Neural progenitor cell (in vitro differentiated cells): ENCODE data around the gene ITIH2. TPM values are rescaled to one million over a fixed set of nuclear protein-coding genes. Genes with fewer than 3 reads are reported as not detected.
"Not testable (repeated sequence)": the region's sequence is repeated elsewhere in the genome, so short reads cannot be mapped to it uniquely, and the experiment has no call there.

ENCODE experiments used
- DNase-seq: peaks from one replicate; pipeline ENCODE4 v3.0.0-alpha.2; 2016; ENCODE audit warnings: low spot score
- H2AFZ ChIP-seq: fragments of 200-600 bp; sonication (generic); replicated peaks from 2 replicates; pipeline ENCODE4 v1.6.1; 2016; ENCODE audit warnings: antibody characterized with exemption
- H3F3A ChIP-seq: fragments of 200-600 bp; sonication (generic); 2 replicates; pipeline ENCODE4 v1.6.1; 2016; ENCODE audit warnings: antibody characterized with exemption, low read depth
- H3K27ac ChIP-seq: fragments of 200-600 bp; sonication (generic); 2 replicates; pipeline ENCODE4 v1.5.1; 2016; ENCODE audit warnings: mild to moderate bottlenecking
- H3K27me3 ChIP-seq: fragments of 200-600 bp; sonication (generic); 2 replicates; pipeline ENCODE4 v1.6.1; 2016; ENCODE audit warnings: mild to moderate bottlenecking, moderate library complexity
- H3K36me3 ChIP-seq: fragments of 200-600 bp; sonication (generic); 2 replicates; pipeline ENCODE4 v1.5.1; 2016
- H3K4me1 ChIP-seq: fragments of 200-600 bp; sonication (generic); 2 replicates; pipeline ENCODE4 v1.6.1; 2016; ENCODE audit warnings: mixed run types
- H3K4me2 ChIP-seq: fragments of 200-600 bp; sonication (generic); 2 replicates; pipeline ENCODE4 v1.6.1; 2016
- H3K4me3 ChIP-seq: fragments of 200-600 bp; sonication (generic); 2 replicates; pipeline ENCODE4 v1.5.1; 2016
- H3K79me2 ChIP-seq: fragments of 200-600 bp; sonication (generic); 2 replicates; pipeline ENCODE4 v1.6.1; 2016; ENCODE audit warnings: low read depth
- H3K9ac ChIP-seq: fragments of 200-600 bp; sonication (generic); 2 replicates; pipeline ENCODE4 v1.6.1; 2016
- H3K9me3 ChIP-seq: fragments of 200-600 bp; sonication (generic); 2 replicates; pipeline ENCODE4 v1.5.1; 2016; ENCODE audit warnings: low read depth
- H4K20me1 ChIP-seq: fragments of 200-600 bp; sonication (generic); 2 replicates; pipeline ENCODE4 v1.6.1; 2016; ENCODE audit warnings: low read depth
- H3K27ac Mint-ChIP-seq: 3 replicates; pipeline ENCODE4 v1.8.0; 2021; ENCODE audit warnings: mixed read lengths
- H3K27me3 Mint-ChIP-seq: 2 replicates; pipeline ENCODE4 v1.8.0; 2022; ENCODE audit warnings: low read depth, mild to moderate bottlenecking, inconsistent platforms, moderate library complexity, mixed read lengths; ENCODE audit not compliant: insufficient read depth
- H3K36me3 Mint-ChIP-seq: 3 replicates; pipeline ENCODE4 v1.8.0; 2021; ENCODE audit warnings: mixed read lengths
- H3K4me1 Mint-ChIP-seq: 3 replicates; pipeline ENCODE4 v1.8.0; 2021; ENCODE audit warnings: mixed read lengths
- H3K4me3 Mint-ChIP-seq: 3 replicates; pipeline ENCODE4 v1.8.0; 2021; ENCODE audit warnings: mild to moderate bottlenecking, moderate library complexity, mixed read lengths
- H3K9me3 Mint-ChIP-seq: 3 replicates; pipeline ENCODE4 v1.8.0; 2020; ENCODE audit warnings: mixed read lengths
- CTCF ChIP-seq: fragments of 200-600 bp; sonication (generic); IDR thresholded peaks from 2 replicates; pipeline ENCODE4 v1.5.1; 2017; ENCODE audit warnings: antibody characterized with exemption, mild to moderate bottlenecking
- EZH2 ChIP-seq: fragments of 200-600 bp; sonication (generic); IDR thresholded peaks from 2 replicates; pipeline ENCODE4 v1.6.1; 2017; ENCODE audit warnings: antibody characterized with exemption, mild to moderate bottlenecking, moderate library complexity
- EZH2phosphoT487 ChIP-seq: fragments of 200-600 bp; sonication (generic); IDR thresholded peaks from 2 replicates; pipeline ENCODE4 v1.6.1; 2017; ENCODE audit warnings: antibody characterized with exemption
- total RNA-seq: library from RNA; depleted of rRNA; stranded (reverse); fragments of >200 nt; gene quantifications from 2 replicates; pipeline ENCODE4 v1.2.3, GENCODE V29; 2015; ENCODE audit warnings: low replicate concordance

ITIH2 gene
- total RNA-seq, 1 donor from 2014 or later, result not detected

GRCh38 chr10:7738536-7739407 is 35.7 kb downstream of the ITIH2 start:
- Mint-ChIP-seq H3K4me1 (peaks cover 15% of the 10 kb centered on the region), H3K36me3 (no peaks in the 10 kb centered on the region), H3K27ac (no peak overlapping the region), H3K27me3 (no peaks in the 10 kb centered on the region), H3K4me3 (no peak overlapping the region), H3K9me3 (no peaks in the 10 kb centered on the region)
- H3K9me3 ChIP-seq, result no peaks in the 10 kb centered on the region
- no peak overlapping the region for H3K27ac ChIP-seq
- DNase-seq, result no peak
- H4K20me1 ChIP-seq, result no peaks in the 10 kb centered on the region
- H3K4me2 ChIP-seq, result no peak overlapping the region
- no peaks in the 10 kb centered on the region for H3F3A ChIP-seq
- H3K79me2 ChIP-seq, result no peaks in the 10 kb centered on the region
- H3K36me3 ChIP-seq, result no peaks in the 10 kb centered on the region
- H2AFZ ChIP-seq, result peak overlapping the region; percentile 13
- no peak overlapping the region for H3K9ac ChIP-seq
- no peak overlapping the region for H3K4me3 ChIP-seq
- H3K27me3 ChIP-seq, result no peaks in the 10 kb centered on the region
- TF ChIP-seq EZH2 (no peak), CTCF (no peak)
- no peaks in the 10 kb centered on the region for H3K4me1 ChIP-seq

DNA sequence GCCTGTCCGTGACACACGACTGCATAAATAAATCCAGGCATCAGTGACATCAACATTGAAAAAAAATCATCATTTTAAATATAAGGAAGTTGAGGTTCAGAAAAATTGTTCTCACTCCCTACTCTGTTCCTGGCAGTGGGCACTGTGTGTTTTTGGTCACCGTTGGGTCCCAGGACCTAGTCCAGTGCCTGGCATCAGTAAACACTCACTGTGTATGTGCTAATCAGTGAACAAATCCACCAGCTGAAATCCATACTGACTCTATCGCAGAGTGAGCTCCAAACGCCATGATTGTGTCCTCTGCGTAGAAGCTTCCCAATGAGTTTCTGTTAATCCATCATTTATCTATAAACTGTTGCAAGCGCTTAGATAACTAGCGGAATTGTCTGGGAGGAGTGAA is 41.2 kb downstream of the ITIH2 start:
- Histone ChIP-seq H3K27me3 (no peaks in the 10 kb centered on the region), H2AFZ (no peak overlapping the region), H3K36me3 (no peaks in the 10 kb centered on the region), H3K9ac (no peak overlapping the region), H3K4me1 (no peaks in the 10 kb centered on the region), H3K4me3 (no peak overlapping the region), H3K9me3 (no peaks in the 10 kb centered on the region), H3K79me2 (no peaks in the 10 kb centered on the region), H3K27ac (no peak overlapping the region), H3F3A (no peaks in the 10 kb centered on the region), H4K20me1 (no peaks in the 10 kb centered on the region), H3K4me2 (no peak overlapping the region)
- no peak overlapping the region for H3K27ac Mint-ChIP-seq
- no peaks in the 10 kb centered on the region for H3K27me3 Mint-ChIP-seq
- no peak for DNase-seq
- no peaks in the 10 kb centered on the region for H3K36me3 Mint-ChIP-seq
- no peaks in the 10 kb centered on the region for H3K9me3 Mint-ChIP-seq
- H3K4me3 Mint-ChIP-seq, result no peak overlapping the region
- H3K4me1 Mint-ChIP-seq, result peaks cover 6% of the 10 kb centered on the region
- TF ChIP-seq EZH2 (no peak), EZH2phosphoT487 (no peak), CTCF (no peak)

GRCh38 chr10:7748637-7749036 is 45.5 kb downstream of the ITIH2 start:
- H3K4me3 Mint-ChIP-seq, DNase-seq, H3K9ac ChIP-seq, H3K79me2 ChIP-seq, H3K27ac ChIP-seq, H3K4me3 ChIP-seq, H3K4me1 ChIP-seq, H2AFZ ChIP-seq, H3K36me3 Mint-ChIP-seq, H3K36me3 ChIP-seq, H3K4me2 ChIP-seq, H3K9me3 ChIP-seq, H3K27me3 ChIP-seq, H3K9me3 Mint-ChIP-seq, H3F3A ChIP-seq, H3K4me1 Mint-ChIP-seq, H3K27ac Mint-ChIP-seq, H4K20me1 ChIP-seq, H3K27me3 Mint-ChIP-seq: not testable (repeated sequence)

GRCh38 chr10:7750222-7750621 is 47.1 kb downstream of the ITIH2 start:
- no peaks in the 10 kb centered on the region for H3K9me3 ChIP-seq
- H3K36me3 Mint-ChIP-seq, result peaks cover 18% of the 10 kb centered on the region
- H3K27ac Mint-ChIP-seq, result no peak overlapping the region
- no peaks in the 10 kb centered on the region for H3K9me3 Mint-ChIP-seq
- H3K4me3 Mint-ChIP-seq, result no peak overlapping the region
- H4K20me1 ChIP-seq, result no peaks in the 10 kb centered on the region
- H3K4me1 ChIP-seq, result no peaks in the 10 kb centered on the region
- H3K27me3 Mint-ChIP-seq, result peaks cover 4% of the 10 kb centered on the region
- no peak overlapping the region for H3K4me3 ChIP-seq
- TF ChIP-seq EZH2phosphoT487, result no peak
- TF ChIP-seq EZH2, result no peak
- TF ChIP-seq CTCF, result no peak
- no peaks in the 10 kb centered on the region for H3K79me2 ChIP-seq
- H3F3A ChIP-seq, result no peaks in the 10 kb centered on the region
- no peaks in the 10 kb centered on the region for H3K4me1 Mint-ChIP-seq
- no peak overlapping the region for H2AFZ ChIP-seq
- H3K36me3 ChIP-seq, result peaks cover 4% of the 10 kb centered on the region
- no peak for DNase-seq
- no peak overlapping the region for H3K4me2 ChIP-seq
- no peak overlapping the region for H3K27ac ChIP-seq
- no peaks in the 10 kb centered on the region for H3K27me3 ChIP-seq
- no peak overlapping the region for H3K9ac ChIP-seq
